Measurements from ENCODE around the gene DUSP1.

The DUSP1 gene

GRCh38 chr5:172760136-172760535 is 10.9 kb downstream of the DUSP1 start:
- TF ChIP-seq CTCF (IDR thresholded peaks at IDR 0.05; ENCODE audit: low read depth, low read length) = no peak
- no peaks in the 10 kb centered on the region; the same call in 1 of the 2 replicates for H3K4me1 ChIP-seq
- no peaks in the 10 kb centered on the region for H3K9me3 ChIP-seq
- no peaks in the 10 kb centered on the region for H3K27me3 ChIP-seq
- no peak for DNase-seq
- H3K4me3 ChIP-seq (ENCODE audit: low read depth, low read length) = no peak overlapping the region
- H3K36me3 ChIP-seq = no peaks in the 10 kb centered on the region

- no peaks in the 10 kb centered on the region for H3K9me3 ChIP-seq
- H3K4me3 ChIP-seq (ENCODE audit: low read depth, low read length) = no peak overlapping the region
- DNase-seq = no peak
- TF ChIP-seq CTCF (IDR thresholded peaks at IDR 0.05; ENCODE audit: low read depth, low read length) = no peak
- no peaks in the 10 kb centered on the region for H3K27me3 ChIP-seq
- H3K4me1 ChIP-seq = no peaks in the 10 kb centered on the region
- H3K36me3 ChIP-seq = no peaks in the 10 kb centered on the region
Observed at GRCh38 chr5:172758834-172759149, 12.2 kb downstream of the DUSP1 start.

DNA sequence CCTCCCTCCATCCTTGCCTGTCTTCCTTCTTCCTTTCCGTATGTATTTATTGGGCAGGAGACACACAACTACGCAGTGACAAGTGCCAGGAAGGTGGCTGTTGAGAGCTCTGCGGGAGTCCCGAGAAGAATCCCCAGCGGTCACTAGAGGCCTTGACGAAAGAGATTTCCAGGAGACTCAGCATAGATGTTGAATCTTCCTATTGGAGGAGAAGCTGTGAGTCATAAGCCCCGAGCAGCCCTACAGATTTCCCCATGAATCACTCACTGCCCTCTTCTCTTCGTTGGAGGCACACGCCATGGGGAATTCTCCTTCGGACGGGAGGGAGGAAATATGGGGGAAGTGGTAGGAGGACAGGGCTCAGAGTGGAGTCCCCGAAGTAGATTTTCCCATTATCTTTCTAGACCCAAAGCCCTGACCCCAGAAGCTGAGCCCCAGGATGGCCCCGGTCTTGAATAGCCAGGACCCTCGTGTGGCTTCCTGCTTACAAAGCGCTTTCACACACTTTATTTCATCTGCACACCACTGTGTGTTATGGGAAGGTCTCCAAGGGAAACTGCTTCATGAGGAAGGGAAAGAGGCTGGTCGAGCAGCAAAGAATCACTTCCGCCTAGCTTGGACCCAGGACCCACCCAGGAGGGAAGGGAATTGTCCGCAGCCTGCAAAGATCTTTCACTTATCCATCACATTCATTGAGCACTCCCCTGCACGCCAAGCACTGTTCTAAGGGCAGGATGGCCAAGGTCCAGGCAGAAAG is 12.7 kb downstream of the DUSP1 start:
- H3K4me3 ChIP-seq (ENCODE audit: low read depth, low read length) = no peak overlapping the region
- no peaks in the 10 kb centered on the region for H3K9me3 ChIP-seq
- H3K36me3 ChIP-seq = no peaks in the 10 kb centered on the region
- TF ChIP-seq CTCF (IDR thresholded peaks at IDR 0.05; ENCODE audit: low read depth, low read length) = no peak
- no peak for DNase-seq
- H3K4me1 ChIP-seq = no peaks in the 10 kb centered on the region
- no peaks in the 10 kb centered on the region for H3K27me3 ChIP-seq

GRCh38 chr5:172757394-172758010 is 13.5 kb downstream of the DUSP1 start:
- Histone ChIP-seq H3K27me3 (no peaks in the 10 kb centered on the region), H3K36me3 (no peaks in the 10 kb centered on the region), H3K4me1 (no peaks in the 10 kb centered on the region), H3K4me3 (ENCODE audit: low read depth, low read length) (no peak overlapping the region), H3K9me3 (no peaks in the 10 kb centered on the region)
- no peak for TF ChIP-seq CTCF (IDR thresholded peaks at IDR 0.05; ENCODE audit: low read depth, low read length)
- no peak for DNase-seq

GRCh38 chr5:172756764-172757393 is 14.1 kb downstream of the DUSP1 start:
- Histone ChIP-seq H3K36me3 (no peaks in the 10 kb centered on the region), H3K9me3 (no peaks in the 10 kb centered on the region), H3K27me3 (no peaks in the 10 kb centered on the region), H3K4me1 (no peaks in the 10 kb centered on the region), H3K4me3 (ENCODE audit: low read depth, low read length) (no peak overlapping the region)
- no peak for DNase-seq
- TF ChIP-seq CTCF (IDR thresholded peaks at IDR 0.05; ENCODE audit: low read depth, low read length) = no peak

All from BE2C (cell line).